Memory B cell (primary cell): ENCODE measurements around the gene FYN.
A peak's percentile ranks its signal among the peaks of the same experiment; 100 is the strongest.

Source experiments
- ATAC-seq: fragments of 150-1000 bp; cut with Tn5 transposase; 2 replicates; pipeline ENCODE4 v1.10.0; 2021; ENCODE audit warnings: low read depth, mild to moderate bottlenecking, moderate library complexity
- DNase-seq, 2 donors: peaks; one replicate each; pipeline ENCODE4 v3.0.0; 2022; ENCODE audit warnings: low spot score in 2 of 2
- H3K27ac Mint-ChIP-seq: one replicate; pipeline ENCODE4 v1.8.0; 2022; ENCODE audit warnings: mild to moderate bottlenecking, moderate library complexity, mixed read lengths
- H3K27me3 Mint-ChIP-seq: one replicate; pipeline ENCODE4 v1.8.0; 2022; ENCODE audit warnings: mixed read lengths
- H3K36me3 Mint-ChIP-seq: one replicate; pipeline ENCODE4 v1.8.0; 2022; ENCODE audit warnings: mild to moderate bottlenecking, mixed read lengths
- H3K4me1 Mint-ChIP-seq: one replicate; pipeline ENCODE4 v1.8.0; 2022; ENCODE audit warnings: mixed read lengths
- H3K4me3 Mint-ChIP-seq: one replicate; pipeline ENCODE4 v1.8.0; 2022; ENCODE audit warnings: mild to moderate bottlenecking, moderate library complexity, mixed read lengths
- H3K9me3 Mint-ChIP-seq: one replicate; pipeline ENCODE4 v1.8.0; 2022; ENCODE audit warnings: mixed read lengths

FYN gene

GRCh38 chr6:111770263-111771093 lies 102.8 kb downstream of the FYN start:
- Mint-ChIP-seq H3K4me1 (peaks cover 31% of the 10 kb centered on the region), H3K9me3 (no peaks in the 10 kb centered on the region), H3K36me3 (peaks cover 12% of the 10 kb centered on the region), H3K4me3 (no peak overlapping the region), H3K27ac (peak overlapping the region; percentile 14), H3K27me3 (no peaks in the 10 kb centered on the region)
- DNase-seq = no peak
- no peak for ATAC-seq

GRCh38 chr6:111769365-111770152 lies 103.7 kb downstream of the FYN start:
- Mint-ChIP-seq H3K9me3 (no peaks in the 10 kb centered on the region), H3K27me3 (no peaks in the 10 kb centered on the region), H3K4me1 (peaks cover 40% of the 10 kb centered on the region), H3K4me3 (no peak overlapping the region), H3K27ac (peak overlapping the region; percentile 54), H3K36me3 (peaks cover 12% of the 10 kb centered on the region)
- ATAC-seq (no peak), DNase-seq (no peak)

GRCh38 chr6:111768431-111768770 lies 104.9 kb downstream of the FYN start:
- no peaks in the 10 kb centered on the region for H3K27me3 Mint-ChIP-seq
- ATAC-seq (no peak), DNase-seq (no peak)
- H3K4me1 Mint-ChIP-seq = peaks cover 46% of the 10 kb centered on the region
- H3K27ac Mint-ChIP-seq = peak overlapping the region; percentile 54
- H3K4me3 Mint-ChIP-seq = no peak overlapping the region
- H3K9me3 Mint-ChIP-seq = no peaks in the 10 kb centered on the region
- peaks cover 12% of the 10 kb centered on the region for H3K36me3 Mint-ChIP-seq

DNA sequence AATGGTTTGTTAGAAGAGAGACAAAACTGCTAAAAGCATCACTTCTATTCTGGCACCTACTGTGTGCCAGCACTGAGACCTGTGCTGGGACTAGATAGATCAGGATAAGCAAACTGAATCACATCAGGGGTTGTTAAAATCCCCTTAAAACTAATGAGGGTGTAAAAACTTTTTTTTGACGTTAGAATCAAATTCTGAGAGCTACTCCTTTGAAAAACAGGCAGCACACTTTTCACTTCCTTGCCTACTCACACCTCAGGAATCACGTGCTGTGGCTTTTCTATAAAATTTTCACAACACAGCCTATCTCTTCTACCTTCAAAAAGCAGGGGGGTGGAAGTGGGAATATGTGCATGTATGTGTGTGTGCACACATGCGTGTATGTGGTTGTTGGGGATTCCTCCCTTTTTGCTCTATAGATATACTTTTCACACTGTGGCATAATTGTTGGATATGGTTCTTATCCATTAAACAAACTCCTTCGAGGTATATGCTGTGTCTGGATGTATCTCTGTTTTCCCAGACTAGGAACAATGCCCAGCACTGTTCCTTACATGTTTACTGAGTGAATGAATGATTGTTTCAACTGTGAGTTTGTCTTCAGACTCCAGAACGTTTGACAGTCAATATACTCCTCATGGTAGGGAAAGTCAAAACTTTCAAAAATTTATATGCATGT lies 105.4 kb downstream of the FYN start:
- no peak overlapping the region for H3K4me3 Mint-ChIP-seq
- DNase-seq (no peak), ATAC-seq (no peak)
- H3K27me3 Mint-ChIP-seq = no peaks in the 10 kb centered on the region
- no peaks in the 10 kb centered on the region for H3K9me3 Mint-ChIP-seq
- peaks cover 48% of the 10 kb centered on the region for H3K4me1 Mint-ChIP-seq
- peaks cover 12% of the 10 kb centered on the region for H3K36me3 Mint-ChIP-seq
- H3K27ac Mint-ChIP-seq = peak overlapping the region; percentile 17

DNA sequence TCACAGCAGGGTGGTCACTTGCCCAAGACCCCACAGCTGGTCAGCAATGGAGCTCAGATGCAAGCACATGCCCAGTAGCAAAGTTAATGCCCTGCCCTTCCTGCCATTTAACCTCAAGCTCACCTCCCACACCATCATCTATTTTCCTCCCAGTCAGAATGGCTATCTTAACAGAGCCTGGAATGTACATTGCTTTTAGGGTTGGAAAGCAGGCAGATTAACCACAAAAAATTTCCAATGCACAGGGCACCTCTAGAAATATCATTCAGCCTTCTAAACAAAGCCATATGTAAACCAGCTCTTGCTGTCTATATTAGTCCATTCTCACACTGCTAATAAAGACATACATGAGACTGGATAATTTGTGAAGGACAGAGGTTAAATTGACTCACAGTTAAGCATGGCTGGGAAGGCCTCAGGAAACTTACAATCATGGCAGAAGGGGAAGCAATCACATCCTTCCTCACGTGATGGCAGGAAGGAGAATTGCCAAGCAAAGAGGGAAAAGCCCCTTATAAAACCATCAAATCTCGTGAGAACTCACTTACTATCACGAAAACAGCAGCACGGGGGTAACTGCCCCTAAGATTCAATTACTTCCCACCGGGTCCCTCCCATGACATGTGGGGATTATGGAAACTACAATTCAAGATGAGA lies 106.9 kb downstream of the FYN start:
- Mint-ChIP-seq H3K36me3 (peaks cover 10% of the 10 kb centered on the region), H3K27ac (no peak overlapping the region), H3K4me3 (no peak overlapping the region), H3K9me3 (no peaks in the 10 kb centered on the region), H3K27me3 (no peaks in the 10 kb centered on the region), H3K4me1 (peaks cover 59% of the 10 kb centered on the region)
- no peak for DNase-seq
- ATAC-seq = no peak

GRCh38 chr6:111765763-111766162 lies 107.5 kb downstream of the FYN start:
- Mint-ChIP-seq H3K4me1 (peaks cover 65% of the 10 kb centered on the region), H3K27ac (no peak overlapping the region), H3K4me3 (no peak overlapping the region), H3K36me3 (peaks cover 9% of the 10 kb centered on the region), H3K27me3 (no peaks in the 10 kb centered on the region), H3K9me3 (no peaks in the 10 kb centered on the region)
- no peak for ATAC-seq
- no peak for DNase-seq

DNA sequence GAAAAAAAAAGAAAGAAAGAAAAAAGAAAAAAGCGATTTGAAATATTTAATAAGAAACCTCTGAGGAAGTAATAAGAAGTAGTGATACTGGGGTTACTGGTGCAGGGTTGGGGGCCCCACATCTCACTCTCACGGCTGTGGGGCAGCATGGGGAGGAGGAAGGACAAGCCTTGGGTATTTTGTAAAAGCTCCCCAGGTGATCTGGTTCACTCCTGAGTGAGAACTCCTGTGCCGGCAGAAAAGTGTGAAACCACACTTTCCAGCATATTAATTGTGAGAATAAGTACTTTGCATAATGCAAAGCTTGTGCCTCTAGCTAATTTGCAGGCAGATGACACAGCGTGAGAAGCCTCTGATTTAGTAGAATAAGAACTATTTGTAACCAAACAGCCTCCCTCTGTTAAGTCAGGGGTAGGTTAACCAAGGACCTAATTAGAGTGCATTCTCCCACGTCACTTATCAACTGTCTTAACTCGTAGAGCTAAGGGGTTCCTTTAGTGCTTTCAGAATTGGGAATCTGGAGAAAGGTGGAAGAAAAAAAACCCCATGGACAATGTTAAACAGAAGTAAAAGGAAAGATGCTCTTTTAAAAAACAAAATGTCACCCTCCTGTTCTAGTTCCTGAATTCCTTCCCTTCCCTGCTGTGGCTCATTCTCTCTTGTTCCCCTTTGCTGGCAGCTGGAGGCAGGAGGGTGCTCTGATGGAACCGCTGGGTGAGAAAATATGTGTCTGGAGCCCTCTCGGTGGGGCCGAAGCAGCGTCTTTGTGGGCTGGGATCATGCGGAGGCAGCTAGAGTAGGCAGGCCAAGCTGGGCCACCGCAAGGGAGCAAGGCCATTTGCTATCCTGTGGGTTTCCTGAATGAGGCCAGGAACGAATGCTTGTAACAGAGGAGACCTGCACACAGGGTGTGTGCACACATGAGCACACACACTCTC lies 108.7 kb downstream of the FYN start:
- Mint-ChIP-seq H3K27ac (peak overlapping the region; percentile 64), H3K9me3 (no peaks in the 10 kb centered on the region), H3K4me3 (peak overlapping the region; percentile 68), H3K36me3 (peaks cover 4% of the 10 kb centered on the region), H3K4me1 (peaks cover 68% of the 10 kb centered on the region), H3K27me3 (no peaks in the 10 kb centered on the region)
- peak in 1 of 2 donors; percentile 9 for DNase-seq
- peak; percentile 75 for ATAC-seq

DNA sequence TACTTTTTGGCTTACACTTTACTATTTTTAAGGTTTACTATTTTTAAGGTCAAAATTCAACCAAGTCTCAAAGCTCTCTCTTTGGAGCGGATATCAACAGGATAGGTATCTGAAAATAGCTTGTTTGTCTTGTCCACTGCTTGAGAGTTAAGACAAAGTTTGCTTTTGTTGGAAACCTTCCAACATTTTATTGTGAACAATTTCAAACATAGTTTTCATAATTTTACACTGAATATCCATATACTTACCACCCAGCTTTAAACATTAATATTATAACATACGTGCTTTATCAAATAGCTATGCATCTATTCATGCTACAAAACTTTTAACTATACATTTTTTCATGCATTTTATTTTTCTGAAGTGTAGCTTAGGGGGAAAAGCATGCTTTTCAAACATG lies 109.9 kb downstream of the FYN start:
- Mint-ChIP-seq H3K4me1 (peaks cover 67% of the 10 kb centered on the region), H3K9me3 (no peaks in the 10 kb centered on the region), H3K27me3 (no peaks in the 10 kb centered on the region), H3K27ac (no peak overlapping the region), H3K36me3 (peaks cover 14% of the 10 kb centered on the region), H3K4me3 (no peak overlapping the region)
- no peak for ATAC-seq
- no peak for DNase-seq

DNA sequence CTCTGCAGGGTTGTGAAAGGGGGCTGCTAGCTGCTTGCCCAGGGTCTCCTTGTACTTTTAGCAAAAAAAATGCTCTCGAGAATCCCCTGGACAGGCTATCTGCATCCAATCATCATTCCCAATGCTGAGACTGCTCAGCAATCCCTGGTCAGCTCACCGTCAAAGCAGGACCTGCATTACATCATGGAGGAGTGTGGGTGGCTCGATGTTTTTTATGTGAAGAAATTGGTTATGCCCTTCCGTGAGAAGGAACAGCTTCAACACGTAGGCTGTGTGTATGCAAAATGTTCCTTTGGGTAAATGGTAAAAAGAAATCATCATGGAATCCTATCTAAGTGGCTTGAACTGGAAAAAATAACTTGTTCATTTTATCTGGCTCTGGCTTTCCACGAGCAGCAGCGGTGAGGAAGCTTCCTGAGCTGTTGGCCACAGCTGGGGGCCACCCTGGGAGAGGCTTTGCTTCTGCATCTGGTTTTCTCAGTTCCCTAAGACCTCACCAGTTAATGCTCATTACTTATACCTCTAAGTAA lies 111.4 kb downstream of the FYN start:
- peaks cover 14% of the 10 kb centered on the region for H3K36me3 Mint-ChIP-seq
- H3K4me1 Mint-ChIP-seq = peaks cover 59% of the 10 kb centered on the region
- DNase-seq (peak in 1 of 2 donors; percentile 13), ATAC-seq (peak; percentile 69)
- peak overlapping the region; percentile 52 for H3K4me3 Mint-ChIP-seq
- H3K27ac Mint-ChIP-seq = no peak overlapping the region
- H3K9me3 Mint-ChIP-seq = no peaks in the 10 kb centered on the region
- H3K27me3 Mint-ChIP-seq = no peaks in the 10 kb centered on the region

GRCh38 chr6:111761212-111761611 lies 112.0 kb downstream of the FYN start:
- H3K27ac Mint-ChIP-seq = no peak overlapping the region
- ATAC-seq = no peak
- no peaks in the 10 kb centered on the region for H3K9me3 Mint-ChIP-seq
- peaks cover 53% of the 10 kb centered on the region for H3K4me1 Mint-ChIP-seq
- no peak for DNase-seq
- peak overlapping the region; percentile 22 for H3K4me3 Mint-ChIP-seq
- peaks cover 14% of the 10 kb centered on the region for H3K36me3 Mint-ChIP-seq
- no peaks in the 10 kb centered on the region for H3K27me3 Mint-ChIP-seq

GRCh38 chr6:111759836-111760785 lies 113.1 kb downstream of the FYN start:
- Mint-ChIP-seq H3K4me3 (no peak overlapping the region), H3K4me1 (peaks cover 43% of the 10 kb centered on the region), H3K27me3 (no peaks in the 10 kb centered on the region), H3K9me3 (no peaks in the 10 kb centered on the region), H3K27ac (no peak overlapping the region), H3K36me3 (peaks cover 15% of the 10 kb centered on the region)
- ATAC-seq (no peak), DNase-seq (no peak)

GRCh38 chr6:111759331-111759835 lies 113.9 kb downstream of the FYN start:
- DNase-seq = no peak
- H3K4me1 Mint-ChIP-seq = peaks cover 39% of the 10 kb centered on the region
- H3K27ac Mint-ChIP-seq = peak overlapping the region; percentile 45
- H3K4me3 Mint-ChIP-seq = no peak overlapping the region
- no peak for ATAC-seq
- H3K9me3 Mint-ChIP-seq = no peaks in the 10 kb centered on the region
- no peaks in the 10 kb centered on the region for H3K27me3 Mint-ChIP-seq
- peaks cover 15% of the 10 kb centered on the region for H3K36me3 Mint-ChIP-seq
